ENCODE measurements around the gene ARFGEF2.
"Not testable (repeated sequence)": the region's sequence is repeated elsewhere in the genome, so short reads cannot be mapped to it uniquely, and the experiment has no call there.

ARFGEF2 gene

DNA sequence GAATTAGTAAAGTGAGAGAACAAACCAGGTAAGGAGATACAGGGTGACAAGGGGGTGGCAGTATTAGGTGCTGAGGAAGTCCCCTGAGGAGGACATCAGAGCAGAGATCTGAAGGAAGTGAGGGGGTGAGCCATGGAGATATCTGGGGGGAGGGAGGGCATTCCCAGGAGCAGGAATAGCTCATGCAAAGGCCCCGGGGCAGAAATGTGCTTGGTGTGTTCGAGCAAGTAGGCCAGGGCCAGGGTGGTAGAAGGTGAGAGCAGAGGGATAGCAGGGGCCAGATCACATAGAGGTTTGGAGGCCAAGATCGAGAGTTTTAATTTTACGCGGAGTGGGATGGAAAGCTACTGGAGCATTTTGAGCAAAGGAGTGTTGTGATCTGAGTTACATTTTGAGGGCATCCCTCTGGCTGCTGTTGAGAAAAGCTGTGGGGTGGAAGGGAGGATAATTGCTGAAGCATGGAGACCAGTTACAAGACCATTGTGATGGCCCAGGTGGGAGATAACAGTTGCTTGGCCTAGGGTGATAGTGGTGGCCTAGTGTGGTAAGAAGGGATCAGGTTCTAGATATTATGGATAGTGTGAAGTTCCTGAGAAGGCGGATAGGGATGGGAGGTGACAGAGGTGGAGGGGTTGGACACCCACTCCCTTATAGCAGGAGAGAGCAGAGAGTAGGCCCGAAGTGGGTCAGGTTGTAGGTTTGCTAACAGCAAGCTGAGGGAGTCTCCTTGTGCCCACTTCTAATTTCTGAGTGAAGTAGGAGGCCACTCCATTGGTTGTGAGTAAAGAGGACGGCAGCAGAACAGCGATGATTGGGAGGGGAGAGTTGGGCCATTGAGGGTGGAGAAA, 10.2 kb downstream of the ARFGEF2 start:
- no peak for DNase-seq

- no peak for DNase-seq
These were observed 10.9 kb downstream of the ARFGEF2 start for GRCh38 chr20:48932375-48932941.

DNA sequence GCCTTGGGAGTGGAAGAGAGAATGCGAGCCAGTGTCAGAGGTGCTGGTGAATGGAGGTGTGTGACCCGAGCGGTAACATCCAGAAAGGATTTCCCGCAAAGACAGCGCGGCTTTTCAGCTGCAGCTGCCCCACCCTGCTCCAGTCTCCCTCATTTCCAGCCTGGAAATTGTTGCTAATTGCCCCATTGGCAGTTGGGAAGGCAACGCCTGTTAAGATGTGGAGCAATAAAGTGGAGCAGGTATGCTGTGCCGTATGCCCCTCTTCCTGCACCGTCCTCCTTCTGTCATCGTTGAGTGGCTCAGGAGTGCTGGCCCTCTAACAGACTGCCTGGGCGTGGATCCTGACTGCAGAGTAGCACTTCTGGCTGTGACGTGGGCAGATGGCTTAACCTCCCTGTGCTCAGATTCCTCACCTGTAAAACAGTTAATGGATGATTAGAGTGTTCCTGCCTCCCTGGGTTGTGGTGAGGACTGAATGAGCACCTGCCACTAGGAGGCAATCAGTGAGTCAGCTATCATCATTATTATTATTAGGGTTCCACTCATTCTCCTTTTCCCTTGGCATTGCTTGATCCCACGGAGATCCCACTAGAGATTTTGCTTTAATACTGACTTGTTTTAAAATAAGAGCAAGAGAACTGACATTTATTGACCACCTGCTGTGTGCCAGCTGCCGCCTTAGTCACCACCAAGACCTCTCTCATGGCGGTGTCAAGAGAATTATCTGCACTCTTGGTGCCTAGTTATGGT, 11.7 kb downstream of the ARFGEF2 start:
- no peak for DNase-seq

GRCh38 chr20:48934273-48934877, 12.9 kb downstream of the ARFGEF2 start:
- not testable (repeated sequence) for DNase-seq

GRCh38 chr20:48934966-48935365, 13.5 kb downstream of the ARFGEF2 start:
- DNase-seq = not testable (repeated sequence)

GRCh38 chr20:48936178-48936577, 14.7 kb downstream of the ARFGEF2 start:
- DNase-seq = not testable (repeated sequence)

DNA sequence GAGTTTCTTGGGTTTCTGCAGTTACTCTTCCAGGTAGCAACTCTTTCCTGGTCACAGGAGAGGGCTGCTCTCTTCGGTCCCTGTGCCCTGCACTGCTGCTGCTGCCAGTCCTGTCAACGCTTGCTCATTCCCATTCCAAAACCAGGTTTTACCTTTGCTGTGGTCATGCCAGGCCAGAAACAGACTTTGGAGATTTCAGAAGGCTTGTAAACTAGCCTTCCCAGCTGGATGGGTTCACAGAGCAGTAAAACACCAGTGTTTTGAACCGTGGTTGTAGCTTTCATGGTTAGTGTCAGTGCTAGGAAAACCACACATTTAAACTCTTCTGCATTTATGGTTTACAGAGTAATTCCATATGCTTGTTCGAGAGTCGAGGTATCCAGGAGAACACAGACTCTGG, 16.2 kb downstream of the ARFGEF2 start:
- DNase-seq = no peak

- DNase-seq = no peak
These were observed 17.2 kb downstream of the ARFGEF2 start for GRCh38 chr20:48938670-48939069.

DNA sequence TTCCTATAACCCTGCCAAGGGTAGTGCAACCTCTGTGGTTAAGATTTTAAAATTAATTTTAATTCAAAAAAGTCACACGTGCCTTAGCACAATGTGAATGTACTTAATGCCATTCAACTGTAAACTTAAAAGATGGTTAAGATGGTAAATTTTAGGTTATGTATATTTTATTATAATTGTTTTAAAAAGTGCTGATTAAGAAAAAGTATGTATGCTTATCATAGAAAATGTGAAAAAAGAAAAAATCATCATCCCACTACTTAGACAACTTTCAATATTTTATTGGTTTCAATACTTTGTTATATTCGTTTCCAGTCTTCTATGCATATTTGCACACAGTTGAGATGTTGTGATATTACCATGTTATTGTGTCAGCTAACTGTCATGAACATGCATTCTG, 18.7 kb downstream of the ARFGEF2 start:
- no peak for DNase-seq

DNA sequence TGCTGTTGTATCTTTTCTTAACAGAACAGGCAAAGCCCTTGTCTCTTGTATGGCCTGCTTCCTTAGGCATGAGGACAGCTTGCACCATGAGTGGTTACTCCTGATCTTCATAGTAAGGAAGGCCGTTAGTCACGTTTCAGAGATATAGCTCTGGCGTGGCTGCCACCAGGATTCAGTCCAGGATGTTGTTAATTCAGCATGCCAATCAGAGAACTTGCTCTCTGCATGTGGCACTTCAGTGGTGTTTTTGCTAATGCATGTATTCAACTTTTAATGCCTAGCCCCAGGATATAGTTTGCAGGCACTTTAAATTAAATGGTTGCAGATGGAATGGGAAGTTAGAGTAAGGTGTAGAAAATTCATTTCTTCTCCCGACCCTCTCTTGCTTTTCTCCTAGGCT, 20.0 kb downstream of the ARFGEF2 start:
- no peak for DNase-seq

GRCh38 chr20:48942730-48943129, 21.2 kb downstream of the ARFGEF2 start:
- DNase-seq = no peak

- DNase-seq = no peak
These were observed 23.3 kb downstream of the ARFGEF2 start for GRCh38 chr20:48944663-48945297.

GRCh38 chr20:48945840-48946514, 24.5 kb downstream of the ARFGEF2 start:
- no peak for DNase-seq

DNA sequence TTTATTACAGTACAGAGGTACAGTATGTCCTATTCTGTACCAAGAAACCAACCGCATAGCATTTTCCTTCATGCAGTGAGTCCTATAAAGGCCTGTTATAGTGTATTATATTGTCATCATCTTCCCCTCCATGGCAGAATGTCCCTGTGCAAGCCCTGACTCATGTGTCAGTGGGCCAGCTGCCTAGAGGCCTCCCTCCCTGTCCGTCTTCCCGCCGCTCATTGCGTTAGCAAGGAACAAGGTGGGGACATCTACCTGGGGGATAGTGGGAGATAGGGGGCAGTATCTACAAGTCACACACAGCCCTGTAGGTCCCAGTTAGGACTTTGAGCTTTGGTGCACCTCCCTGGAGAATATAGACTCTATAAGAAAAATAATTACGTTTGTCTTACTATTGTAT, 27.1 kb downstream of the ARFGEF2 start:
- DNase-seq = no peak

GRCh38 chr20:48949304-48950170, 28.0 kb downstream of the ARFGEF2 start:
- no peak for DNase-seq

GRCh38 chr20:48951041-48951440, 29.5 kb downstream of the ARFGEF2 start:
- no peak for DNase-seq

- DNase-seq = no peak
These were observed 30.1 kb downstream of the ARFGEF2 start for GRCh38 chr20:48951646-48952045.

- no peak for DNase-seq
These were observed 31.1 kb downstream of the ARFGEF2 start for GRCh38 chr20:48952656-48953055.

- DNase-seq = no peak
These were observed 32.1 kb downstream of the ARFGEF2 start for GRCh38 chr20:48953653-48954052.

- no peak for DNase-seq
These were observed 34.5 kb downstream of the ARFGEF2 start for GRCh38 chr20:48956052-48956451.

DNA sequence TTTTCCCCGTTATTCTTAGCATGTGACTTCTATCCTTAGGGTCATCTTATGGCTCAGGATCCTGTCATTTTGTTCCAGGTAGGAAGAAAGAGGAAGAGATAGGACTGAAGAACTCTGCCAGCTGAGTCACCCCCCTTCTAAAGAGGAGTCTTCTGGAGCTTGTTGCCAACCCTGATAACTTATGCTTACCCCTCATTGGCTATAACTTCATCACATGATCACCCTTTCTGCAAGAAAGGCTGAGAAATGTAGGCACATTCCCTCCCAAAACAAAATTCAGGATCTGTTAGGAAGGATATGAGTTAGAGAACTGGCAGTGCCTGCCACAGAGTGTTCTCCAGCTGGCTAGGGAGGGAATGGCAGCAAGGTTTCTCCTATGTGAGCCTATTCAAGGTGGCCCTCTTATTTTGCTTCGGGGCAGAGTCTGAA, 35.6 kb downstream of the ARFGEF2 start:
- DNase-seq = no peak

All from NCI-H1417 treated with DMSO at 0.1 percent for 48 hours (cell line).